PC-3 (cell line): ENCODE results near the gene CNTRL.

Experiments
- EZH2 ChIP-seq: fragments of 300-600 bp; sonication (generic); IDR thresholded peaks from one replicate; pipeline ENCODE4 v1.6.1; 2017; ENCODE audit warnings: antibody characterized with exemption, mild to moderate bottlenecking, low read length; ENCODE audit not compliant: unreplicated experiment
- EZH2phosphoT487 ChIP-seq: fragments of 300-600 bp; sonication (generic); IDR thresholded peaks from 2 replicates; pipeline ENCODE4 v1.6.1; 2018; ENCODE audit warnings: mild to moderate bottlenecking, antibody characterized with exemption, low read length, borderline replicate concordance
- TF ChIP-seq, protein P1 (sequence below): fragments of 300-600 bp; sonication (generic); conservative IDR thresholded peaks from 2 replicates; pipeline ENCODE4 v1.5.1; 2017; ENCODE audit warnings: antibody characterized with exemption, low read depth, mild to moderate bottlenecking, low read length

- TF ChIP-seq EZH2 (no peak), EZH2phosphoT487 (no peak)
- TF ChIP-seq, protein P1, sequence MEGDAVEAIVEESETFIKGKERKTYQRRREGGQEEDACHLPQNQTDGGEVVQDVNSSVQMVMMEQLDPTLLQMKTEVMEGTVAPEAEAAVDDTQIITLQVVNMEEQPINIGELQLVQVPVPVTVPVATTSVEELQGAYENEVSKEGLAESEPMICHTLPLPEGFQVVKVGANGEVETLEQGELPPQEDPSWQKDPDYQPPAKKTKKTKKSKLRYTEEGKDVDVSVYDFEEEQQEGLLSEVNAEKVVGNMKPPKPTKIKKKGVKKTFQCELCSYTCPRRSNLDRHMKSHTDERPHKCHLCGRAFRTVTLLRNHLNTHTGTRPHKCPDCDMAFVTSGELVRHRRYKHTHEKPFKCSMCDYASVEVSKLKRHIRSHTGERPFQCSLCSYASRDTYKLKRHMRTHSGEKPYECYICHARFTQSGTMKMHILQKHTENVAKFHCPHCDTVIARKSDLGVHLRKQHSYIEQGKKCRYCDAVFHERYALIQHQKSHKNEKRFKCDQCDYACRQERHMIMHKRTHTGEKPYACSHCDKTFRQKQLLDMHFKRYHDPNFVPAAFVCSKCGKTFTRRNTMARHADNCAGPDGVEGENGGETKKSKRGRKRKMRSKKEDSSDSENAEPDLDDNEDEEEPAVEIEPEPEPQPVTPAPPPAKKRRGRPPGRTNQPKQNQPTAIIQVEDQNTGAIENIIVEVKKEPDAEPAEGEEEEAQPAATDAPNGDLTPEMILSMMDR, result no peak
Measured at GRCh38 chr9:121133104-121133816, 58.5 kb downstream of the CNTRL start.
